ENCODE results near the gene NAV3.

- TF ChIP-seq TAF1 (IDR thresholded peaks at IDR 0.05; ENCODE audit: control insufficient read depth, extremely low read depth, insufficient read depth, low read length, severe bottlenecking) (no peak), ZNF318 (IDR thresholded peaks at IDR 0.05; ENCODE audit: borderline replicate concordance in 1 of 2, low read depth in 1 of 2) (no peak), IFI16 (CRISPR knock-in tag; IDR thresholded peaks at IDR 0.05) (no peak), CTCF (IDR thresholded peaks at IDR 0.05 in 2 of 3, conservative IDR thresholded peaks at IDR 0.05 in 1 of 3; ENCODE audit: insufficient read depth in 2 of 3, low read depth in 1 of 3, low read length in 3 of 3) (no peak), MIER1 (IDR thresholded peaks at IDR 0.05; ENCODE audit: low read depth) (no peak), NR1H2 (CRISPR knock-in tag; IDR thresholded peaks at IDR 0.05) (no peak), NFE2 (IDR thresholded peaks at IDR 0.05; ENCODE audit: low read depth) (no peak)
These were observed 405.6 kb downstream of the NAV3 start for GRCh38 chr12:78236264-78236663.
